ENCODE measurements around the gene ZSCAN2. TPM values are rescaled to one million over a fixed set of nuclear protein-coding genes. Genes with fewer than 3 reads are reported as not detected.

The ZSCAN2 gene
- total and polyA plus RNA-seq, 2 of the 4 experiments (the other 2 are of a cell fraction): 10.4 to 18.3 TPM

DNA sequence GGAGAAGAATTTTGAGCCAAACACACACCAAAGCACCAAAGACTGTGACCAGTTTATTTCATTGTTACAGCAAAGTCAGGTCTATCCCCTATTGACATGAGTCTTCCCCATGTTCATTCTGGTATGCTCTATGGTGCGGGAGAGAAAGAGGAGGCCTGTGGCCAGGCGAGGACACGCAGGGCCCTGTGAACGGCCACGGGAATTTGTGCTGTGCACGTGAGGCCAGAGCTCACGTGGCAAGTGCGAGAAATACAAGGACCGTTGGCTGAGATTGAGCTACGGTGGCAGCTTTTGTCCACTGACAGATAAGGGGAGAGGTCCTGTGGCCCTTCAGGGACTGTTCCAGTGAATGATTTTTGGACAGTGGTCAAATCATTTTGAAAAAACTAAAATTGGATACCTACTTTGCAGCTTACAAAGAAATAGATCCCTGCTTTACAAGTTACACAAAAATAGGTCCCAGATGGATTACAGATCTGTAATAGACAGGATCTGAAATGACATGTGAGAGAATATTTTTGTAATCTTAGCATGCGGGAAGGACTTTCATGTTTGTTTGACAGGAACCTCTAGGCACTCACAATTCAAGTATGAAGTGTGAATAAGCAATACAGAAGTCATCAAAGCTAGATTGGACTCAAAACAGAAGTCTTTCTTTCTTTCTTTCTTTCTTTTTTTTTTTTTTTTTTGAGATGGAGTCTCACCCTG is 9.2 kb downstream of the ZSCAN2 start:
- Histone ChIP-seq H3K23ac (ENCODE audit: low read depth, low read length) (no peak overlapping the region), H3K14ac (replicated peaks; ENCODE audit: low read depth, low read length) (no peak overlapping the region), H4K20me1 (ENCODE audit: insufficient read depth, low read length) (peaks cover 12% of the 10 kb centered on the region; the same call in 1 of the 2 replicates), H3K9me1 (ENCODE audit: insufficient read depth, low read length) (no peaks in the 10 kb centered on the region; the same call in 1 of the 2 replicates), H4K91ac (ENCODE audit: insufficient read depth, low read depth, low read length) (no peak overlapping the region), H2BK120ac (ENCODE audit: low read depth, low read length) (no peak overlapping the region), H2AK9ac (replicated peaks; ENCODE audit: low read depth, low read length, poor library complexity) (no peak overlapping the region), H4K8ac (ENCODE audit: low read depth in 2 of 2, low read length in 2 of 2) (no peak overlapping the region), H4K5ac (ENCODE audit: low read depth, low read length) (no peak overlapping the region), H2AFZ (replicated peaks; ENCODE audit: low read length, poor library complexity) (no peak overlapping the region), H3K4me2 (ENCODE audit: low read depth, low read length) (no peak overlapping the region), H2BK20ac (ENCODE audit: low read depth, low read length) (no peak overlapping the region), H2AK5ac (ENCODE audit: low read depth, low read length) (no peak overlapping the region), H3K9me3 (ENCODE audit: control insufficient read depth, insufficient read depth, low read length) (no peaks in the 10 kb centered on the region), H2BK5ac (ENCODE audit: low read depth, low read length, poor library complexity, severe bottlenecking) (no peak overlapping the region), H3K4ac (ENCODE audit: low read depth, low read length) (no peak overlapping the region), H2BK15ac (ENCODE audit: low read depth, low read length) (no peak overlapping the region), H3K56ac (ENCODE audit: extremely low read depth, insufficient read depth, low read length) (no peak overlapping the region), H3K4me1 (ENCODE audit: control insufficient read depth, insufficient read depth, low read length) (peaks cover 3% of the 10 kb centered on the region; the same call in 1 of the 2 replicates), H3K4me3 (ENCODE audit: insufficient read depth, low read depth, low read length) (no peak overlapping the region), H3K79me1 (ENCODE audit: low read depth in 1 of 2, low read length in 2 of 2) (peaks cover 26 to 55% of the 10 kb centered on the region in 2 experiments), H3K27me3 (ENCODE audit: control insufficient read depth, insufficient read depth, low read length) (no peaks in the 10 kb centered on the region), H3K36me3 (ENCODE audit: control insufficient read depth, insufficient read depth, low read length) (peaks cover 30% of the 10 kb centered on the region), H3K9ac (ENCODE audit: low read depth, low read length) (no peak overlapping the region), H3K18ac (ENCODE audit: low read depth, low read length) (no peak overlapping the region), H3K27ac (ENCODE audit: insufficient read depth, low read length) (no peak overlapping the region)
- CTCF ChIA-PET: no interaction called here
- intact Hi-C loops (cut with micrococcal nuclease) (no loop called here), in situ Hi-C loops (cut with MboI; ENCODE audit: low sequenced_read_pairs) (no loop called here), dilution Hi-C loops (cut with HindIII; ENCODE audit: low sequenced_read_pairs, unreplicated experiment) (no loop called here)
- TF ChIP-seq, protein P1, sequence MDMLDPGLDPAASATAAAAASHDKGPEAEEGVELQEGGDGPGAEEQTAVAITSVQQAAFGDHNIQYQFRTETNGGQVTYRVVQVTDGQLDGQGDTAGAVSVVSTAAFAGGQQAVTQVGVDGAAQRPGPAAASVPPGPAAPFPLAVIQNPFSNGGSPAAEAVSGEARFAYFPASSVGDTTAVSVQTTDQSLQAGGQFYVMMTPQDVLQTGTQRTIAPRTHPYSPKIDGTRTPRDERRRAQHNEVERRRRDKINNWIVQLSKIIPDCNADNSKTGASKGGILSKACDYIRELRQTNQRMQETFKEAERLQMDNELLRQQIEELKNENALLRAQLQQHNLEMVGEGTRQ (IDR thresholded peaks at IDR 0.05; ENCODE audit: low read depth, low read length): no peak
- TF ChIP-seq FOS (IDR thresholded peaks at IDR 0.05; ENCODE audit: low read depth, low read length): no peak
- POLR2A ChIA-PET (ENCODE audit: unreplicated experiment): no interaction called here
- ATAC-seq (ENCODE audit: low read depth) (no peak), DNase-seq (no peak)
- WGBS, 2 experiments (ENCODE audit: extremely low coverage in 2 of 2, insufficient read length in 1 of 2): 94% methylated on average over 3 of the region's 11 CpGs; no CpG with 5 or more reads in 1 of the 2 experiments
- BruUV-seq (replicated peaks): no TSS peak

All from IMR-90 (cell line).